ENCODE data around the gene SERINC2.

SERINC2 gene

GRCh38 chr1:31432592-31433395, 19.8 kb downstream of the SERINC2 start:
- no peak for DNase-seq (ENCODE audit: low read depth in 2 of 3, low spot score in 2 of 3)

- DNase-seq (ENCODE audit: low read depth in 2 of 3, low spot score in 2 of 3), result no peak
These were observed 20.4 kb downstream of the SERINC2 start for GRCh38 chr1:31433396-31433930.

DNA sequence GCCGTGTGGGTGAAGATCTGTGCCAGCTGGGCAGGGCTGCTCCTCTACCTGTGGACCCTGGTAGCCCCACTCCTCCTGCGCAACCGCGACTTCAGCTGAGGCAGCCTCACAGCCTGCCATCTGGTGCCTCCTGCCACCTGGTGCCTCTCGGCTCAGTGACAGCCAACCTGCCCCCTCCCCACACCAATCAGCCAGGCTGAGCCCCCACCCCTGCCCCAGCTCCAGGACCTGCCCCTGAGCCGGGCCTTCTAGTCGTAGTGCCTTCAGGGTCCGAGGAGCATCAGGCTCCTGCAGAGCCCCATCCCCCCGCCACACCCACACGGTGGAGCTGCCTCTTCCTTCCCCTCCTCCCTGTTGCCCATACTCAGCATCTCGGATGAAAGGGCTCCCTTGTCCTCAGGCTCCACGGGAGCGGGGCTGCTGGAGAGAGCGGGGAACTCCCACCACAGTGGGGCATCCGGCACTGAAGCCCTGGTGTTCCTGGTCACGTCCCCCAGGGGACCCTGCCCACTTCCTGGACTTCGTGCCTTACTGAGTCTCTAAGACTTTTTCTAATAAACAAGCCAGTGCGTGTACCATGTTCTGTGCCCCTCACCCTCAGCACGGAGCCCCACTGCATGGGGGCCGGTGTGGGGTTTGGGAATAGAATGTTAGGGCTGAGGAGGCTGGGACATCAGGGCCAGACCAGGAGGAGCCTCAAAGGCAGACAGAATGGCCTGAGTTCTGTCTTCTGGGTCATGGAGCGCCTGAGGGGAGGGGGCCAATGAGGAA, 21.3 kb downstream of the SERINC2 start:
- no peak for DNase-seq (ENCODE audit: low read depth in 2 of 3, low spot score in 2 of 3)

DNA sequence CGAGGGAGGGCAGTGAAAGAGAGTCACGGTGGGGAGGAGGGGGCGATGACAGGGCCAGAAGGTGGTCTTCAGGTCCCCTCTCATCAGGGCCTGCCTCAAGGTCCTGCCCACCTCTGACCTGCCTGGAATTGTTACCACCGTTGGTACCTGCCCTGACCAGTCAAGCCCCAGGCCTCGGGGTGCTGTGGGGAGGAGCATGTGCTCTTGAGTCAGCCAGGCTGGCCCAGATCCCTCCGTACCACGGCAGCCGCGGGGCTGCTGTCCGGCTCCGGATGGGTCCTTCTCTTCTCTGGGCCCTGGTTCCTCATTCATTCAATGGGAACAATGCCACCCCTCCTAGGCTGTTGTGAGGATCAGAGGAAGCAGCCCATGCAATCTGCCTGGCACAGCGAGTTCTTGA, 22.0 kb downstream of the SERINC2 start:
- DNase-seq (ENCODE audit: low read depth in 2 of 3, low spot score in 2 of 3), result no peak

GRCh38 chr1:31435471-31436409, 22.7 kb downstream of the SERINC2 start:
- DNase-seq (ENCODE audit: low read depth in 2 of 3, low spot score in 2 of 3), result no peak

DNA sequence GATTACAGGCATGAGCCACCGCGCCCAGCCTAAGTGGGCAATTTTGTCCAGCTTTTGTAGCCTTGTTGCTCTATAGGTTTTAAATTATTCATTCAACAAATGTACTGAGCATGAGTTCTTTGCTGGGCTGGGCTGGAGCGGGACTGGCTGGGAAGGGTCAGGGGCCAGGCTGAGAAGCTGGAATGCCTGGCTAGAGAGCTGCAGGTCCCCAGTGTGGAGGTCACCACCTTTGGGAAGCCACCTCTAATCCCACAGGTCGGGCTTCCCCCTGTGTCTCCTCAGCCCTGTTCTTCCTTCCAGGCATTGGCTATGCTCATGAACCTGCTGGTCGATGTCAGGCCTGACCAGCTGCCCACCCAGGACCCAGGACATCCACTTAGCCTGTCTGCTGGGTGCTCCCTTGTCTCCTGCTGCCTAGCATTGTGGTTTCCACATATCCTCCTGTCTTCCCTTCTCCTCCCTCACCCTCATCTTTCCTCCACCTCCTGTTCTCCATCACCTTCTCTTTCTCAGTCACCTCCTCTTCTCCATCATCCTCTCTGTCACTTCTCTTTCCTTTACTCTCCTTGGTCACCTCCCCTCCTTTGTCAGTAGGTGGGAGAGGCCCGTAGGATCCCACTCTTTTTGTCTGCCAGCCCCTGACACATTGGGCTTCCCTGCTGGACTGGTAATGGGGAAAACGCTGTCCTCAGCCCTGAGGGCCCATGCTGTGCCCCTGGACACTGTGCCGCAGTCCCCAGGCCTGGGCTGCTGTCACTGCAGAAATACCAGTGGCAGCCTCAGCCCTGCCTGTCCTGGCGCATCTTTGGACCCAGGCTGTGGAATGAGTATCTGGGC, 23.8 kb downstream of the SERINC2 start:
- no peak for DNase-seq (ENCODE audit: low read depth in 2 of 3, low spot score in 2 of 3)

- no peak for DNase-seq (ENCODE audit: low read depth in 2 of 3, low spot score in 2 of 3)
These were observed 24.5 kb downstream of the SERINC2 start for GRCh38 chr1:31437433-31438037.

GRCh38 chr1:31439276-31439675, 26.3 kb downstream of the SERINC2 start:
- DNase-seq (ENCODE audit: low read depth in 2 of 3, low spot score in 2 of 3), result no peak

DNA sequence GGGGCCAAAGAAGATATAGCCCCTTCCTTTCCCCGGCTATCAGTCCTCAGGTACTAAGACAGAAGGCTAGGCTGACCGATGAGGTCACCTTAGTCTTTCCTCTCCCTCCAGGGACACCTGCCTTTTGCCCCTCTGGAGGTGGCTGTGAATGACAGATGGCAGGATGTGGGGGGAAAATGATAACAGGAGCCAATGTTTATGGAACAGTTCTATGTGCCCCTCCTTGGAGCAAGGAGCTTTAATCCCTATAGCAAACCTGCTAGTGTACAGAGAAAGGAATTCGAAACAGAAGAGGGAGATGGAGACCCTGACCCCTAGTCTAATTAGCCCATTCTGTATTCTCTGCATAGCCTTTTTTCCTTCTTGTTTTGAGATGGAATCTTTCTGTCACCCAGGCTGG, 28.1 kb downstream of the SERINC2 start:
- DNase-seq (ENCODE audit: low read depth in 2 of 3, low spot score in 2 of 3), result no peak

- no peak for DNase-seq (ENCODE audit: low read depth in 2 of 3, low spot score in 2 of 3)
These were observed 28.5 kb downstream of the SERINC2 start for GRCh38 chr1:31441558-31441957.

GRCh38 chr1:31441970-31442647, 29.1 kb downstream of the SERINC2 start:
- no peak for DNase-seq (ENCODE audit: low read depth in 2 of 3, low spot score in 2 of 3)

GRCh38 chr1:31442648-31442994, 29.6 kb downstream of the SERINC2 start:
- no peak for DNase-seq (ENCODE audit: low read depth in 2 of 3, low spot score in 2 of 3)

DNA sequence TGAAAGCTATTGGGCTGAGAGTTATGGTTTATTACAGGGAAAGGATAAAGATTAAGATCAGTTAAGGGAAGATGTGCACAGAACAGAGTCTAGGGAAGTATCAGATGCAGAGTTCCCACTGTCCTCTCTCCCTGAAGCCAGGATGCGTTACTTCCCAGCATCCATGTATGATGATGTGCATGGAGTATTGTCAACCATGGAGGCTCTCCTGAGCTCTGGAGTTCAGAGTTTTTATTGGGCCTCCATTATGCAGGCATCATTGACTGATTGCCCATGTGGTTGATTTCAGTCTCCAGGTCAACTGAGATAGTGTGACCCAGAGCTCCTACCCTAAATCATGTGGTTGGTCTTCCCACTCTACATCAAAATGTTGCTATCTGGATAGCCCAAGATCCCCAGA, 30.7 kb downstream of the SERINC2 start:
- DNase-seq (ENCODE audit: low read depth in 2 of 3, low spot score in 2 of 3), result no peak

DNA sequence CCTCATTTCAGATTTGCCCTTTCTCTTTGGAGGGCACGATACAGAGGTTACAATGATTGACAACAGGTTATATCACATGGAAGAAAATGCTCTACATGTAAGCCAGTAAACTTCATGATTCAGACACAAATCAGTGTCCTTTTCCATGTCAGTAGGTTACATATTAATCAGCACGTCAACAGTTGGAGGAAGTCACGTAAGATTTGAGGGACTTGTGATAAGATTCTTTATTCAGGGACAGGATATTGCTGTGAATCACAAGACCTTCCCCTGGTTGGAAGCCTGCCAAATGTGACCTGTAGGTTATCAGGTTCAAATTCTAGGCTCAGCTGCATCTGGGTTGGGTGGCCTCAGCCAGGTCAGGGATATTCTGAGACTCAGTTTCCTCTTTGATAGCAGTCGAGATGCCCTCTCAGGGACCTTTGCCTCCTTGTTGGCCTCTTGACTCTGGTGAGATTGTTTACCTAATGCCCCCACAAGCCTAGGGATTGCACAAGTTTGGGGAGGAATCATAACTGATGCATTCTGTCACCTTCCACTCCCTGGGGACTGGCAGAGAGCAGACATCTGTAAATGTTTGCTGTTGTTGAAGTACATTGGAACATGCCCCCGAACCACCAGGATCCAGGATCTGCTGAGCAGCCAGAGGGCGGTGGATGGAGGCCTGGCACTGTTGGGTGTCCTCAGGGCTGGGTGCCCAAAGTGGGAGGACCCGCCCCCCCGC, 31.9 kb downstream of the SERINC2 start:
- no peak for DNase-seq (ENCODE audit: low read depth in 2 of 3, low spot score in 2 of 3)

GRCh38 chr1:31445951-31446350, 32.9 kb downstream of the SERINC2 start:
- DNase-seq (ENCODE audit: low read depth in 2 of 3, low spot score in 2 of 3), result no peak

DNA sequence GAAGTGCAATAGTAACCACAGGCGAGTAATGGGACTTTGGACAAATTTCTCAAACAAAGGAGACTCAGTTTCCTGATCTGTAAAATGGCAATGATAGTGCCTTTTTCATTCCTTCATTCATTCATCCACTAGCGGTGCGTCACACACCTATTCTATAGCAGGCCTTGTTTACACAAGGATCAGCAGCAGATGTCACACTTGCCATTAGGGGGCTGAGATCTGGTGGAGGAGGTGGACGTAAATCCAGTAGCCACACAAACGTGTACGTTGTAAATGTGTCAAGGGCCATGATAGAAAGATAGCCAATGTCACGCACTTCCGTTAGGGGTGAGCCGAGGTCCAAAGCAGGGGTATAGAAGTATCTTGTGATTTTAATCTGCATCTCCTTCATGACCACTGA, 34.2 kb downstream of the SERINC2 start:
- DNase-seq (ENCODE audit: low read depth in 2 of 3, low spot score in 2 of 3), result no peak

GRCh38 chr1:31453384-31454079, 40.5 kb downstream of the SERINC2 start:
- no peak for DNase-seq (ENCODE audit: low read depth in 2 of 3, low spot score in 2 of 3)

DNA sequence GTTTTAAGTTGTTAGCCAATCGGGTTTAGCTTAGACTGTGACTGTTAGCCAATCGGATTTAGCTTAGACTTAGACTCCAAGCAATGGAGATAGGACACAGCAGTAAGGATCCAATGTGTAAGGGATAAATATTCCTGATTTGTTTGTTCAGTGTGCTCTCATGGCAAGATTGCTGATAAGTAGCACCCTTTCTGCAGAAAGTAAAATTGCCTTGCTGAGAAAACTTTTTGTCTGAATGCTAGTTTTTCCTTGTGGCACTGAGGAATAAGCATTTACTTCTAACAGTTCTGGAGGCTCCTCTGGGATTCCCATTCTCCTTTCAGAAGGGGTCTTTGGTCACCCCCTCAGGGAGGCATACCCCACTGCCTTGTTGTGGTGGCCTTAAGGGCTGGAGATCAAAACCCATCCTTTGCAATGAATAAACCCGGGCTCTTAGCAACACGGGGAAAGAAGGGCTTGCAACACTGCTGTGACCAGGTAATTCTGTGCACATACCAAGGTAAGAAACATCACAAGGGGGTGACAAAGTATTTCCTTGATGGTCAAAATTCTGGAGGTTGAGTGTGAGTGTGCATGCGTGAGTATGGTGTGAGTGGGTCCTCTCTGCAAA, 45.4 kb downstream of the SERINC2 start:
- DNase-seq (ENCODE audit: low read depth in 2 of 3, low spot score in 2 of 3), result no peak
